A673 (cell line): ENCODE data around the gene CCDC127.
"Not testable (repeated sequence)": the region's sequence is repeated elsewhere in the genome, so short reads cannot be mapped to it uniquely, and the experiment has no call there.

Source experiments
- EZH2 ChIP-seq: fragments of 200-600 bp; sonication (generic); IDR thresholded peaks from 2 replicates; pipeline ENCODE4 v1.6.1; 2017; ENCODE audit warnings: borderline replicate concordance, low read depth, mild to moderate bottlenecking, mixed read lengths, antibody characterized with exemption, low read length; ENCODE audit not compliant: poor library complexity, severe bottlenecking
- TF ChIP-seq, protein P1 (sequence below): fragments of 300-800, 200-600 bp; sonication (generic); conservative IDR thresholded peaks from 2 replicates; pipeline ENCODE4 v1.5.1; 2017; ENCODE audit warnings: low read depth, mild to moderate bottlenecking, antibody characterized with exemption, low read length, moderate library complexity, mixed read lengths

DNA sequence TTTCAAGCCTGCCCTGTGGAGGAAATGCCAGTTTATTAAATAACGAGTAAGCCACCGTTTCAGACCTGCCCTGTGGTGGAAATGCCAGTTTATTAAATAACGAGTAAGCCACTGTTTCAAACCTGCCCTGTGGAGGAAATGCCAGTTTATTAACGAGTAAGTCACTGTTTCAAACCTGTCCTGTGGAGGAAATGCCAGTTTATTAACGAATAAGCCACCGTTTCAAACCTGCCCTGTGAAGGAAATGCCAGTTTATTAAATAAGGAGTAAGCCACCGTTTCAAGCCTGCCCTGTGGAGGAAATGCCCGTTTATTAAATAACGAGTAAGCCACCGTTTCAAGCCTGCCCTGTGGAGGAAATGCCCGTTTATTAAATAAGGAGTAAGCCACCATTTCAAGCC, 34.0 kb upstream of the CCDC127 start:
- TF ChIP-seq, protein P1, sequence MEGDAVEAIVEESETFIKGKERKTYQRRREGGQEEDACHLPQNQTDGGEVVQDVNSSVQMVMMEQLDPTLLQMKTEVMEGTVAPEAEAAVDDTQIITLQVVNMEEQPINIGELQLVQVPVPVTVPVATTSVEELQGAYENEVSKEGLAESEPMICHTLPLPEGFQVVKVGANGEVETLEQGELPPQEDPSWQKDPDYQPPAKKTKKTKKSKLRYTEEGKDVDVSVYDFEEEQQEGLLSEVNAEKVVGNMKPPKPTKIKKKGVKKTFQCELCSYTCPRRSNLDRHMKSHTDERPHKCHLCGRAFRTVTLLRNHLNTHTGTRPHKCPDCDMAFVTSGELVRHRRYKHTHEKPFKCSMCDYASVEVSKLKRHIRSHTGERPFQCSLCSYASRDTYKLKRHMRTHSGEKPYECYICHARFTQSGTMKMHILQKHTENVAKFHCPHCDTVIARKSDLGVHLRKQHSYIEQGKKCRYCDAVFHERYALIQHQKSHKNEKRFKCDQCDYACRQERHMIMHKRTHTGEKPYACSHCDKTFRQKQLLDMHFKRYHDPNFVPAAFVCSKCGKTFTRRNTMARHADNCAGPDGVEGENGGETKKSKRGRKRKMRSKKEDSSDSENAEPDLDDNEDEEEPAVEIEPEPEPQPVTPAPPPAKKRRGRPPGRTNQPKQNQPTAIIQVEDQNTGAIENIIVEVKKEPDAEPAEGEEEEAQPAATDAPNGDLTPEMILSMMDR, result not testable (repeated sequence)
- TF ChIP-seq EZH2, result not testable (repeated sequence)
